Measurements from ENCODE around the gene SCN4B.

The SCN4B gene

GRCh38 chr11:118152020-118152551, 537 bp downstream of the SCN4B start:
- DNase-seq (ENCODE audit: low read depth): no peak

DNA sequence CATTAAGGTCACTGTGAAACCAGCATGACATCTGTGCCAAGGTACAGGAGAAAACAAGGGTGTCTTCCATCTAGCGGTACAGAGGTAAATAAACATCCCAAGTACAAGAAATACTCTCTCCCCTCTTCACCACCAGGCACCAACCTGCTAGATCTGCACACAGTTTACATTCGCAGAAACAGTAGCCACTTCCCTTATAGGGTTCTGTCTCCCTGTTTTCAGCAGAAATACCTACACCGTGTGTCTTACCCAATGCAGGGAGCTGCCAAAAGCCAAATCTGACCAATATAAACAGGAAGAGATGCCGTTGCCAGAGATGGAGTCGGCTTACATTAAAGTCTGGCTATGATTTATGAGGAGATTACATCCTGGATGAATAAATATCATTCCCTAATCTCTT, 1.2 kb downstream of the SCN4B start:
- no peak for DNase-seq (ENCODE audit: low read depth)

GRCh38 chr11:118149493-118149892, 3.1 kb downstream of the SCN4B start:
- DNase-seq (ENCODE audit: low read depth): no peak

GRCh38 chr11:118148856-118149255, 3.8 kb downstream of the SCN4B start:
- no peak for DNase-seq (ENCODE audit: low read depth)

DNA sequence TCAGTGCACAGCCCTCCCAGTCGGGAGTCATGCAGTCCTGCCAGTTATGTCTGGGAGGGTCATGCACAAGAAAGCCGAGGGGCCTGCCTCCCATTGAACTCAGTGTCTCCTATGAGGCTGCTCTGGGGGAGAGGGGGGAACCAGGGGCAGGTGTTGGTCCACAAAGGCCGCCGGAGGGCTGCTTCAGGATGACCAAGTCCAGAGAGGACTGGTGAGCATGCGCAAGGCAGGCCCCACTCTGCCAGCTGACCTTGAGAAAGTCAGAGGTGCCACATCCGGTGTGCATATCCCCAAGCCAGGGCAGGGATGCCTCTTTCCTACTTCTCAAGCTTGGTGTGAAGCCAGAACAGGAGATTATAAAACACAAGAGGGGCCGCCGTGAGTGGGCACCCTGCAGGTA, 4.4 kb downstream of the SCN4B start:
- no peak for DNase-seq (ENCODE audit: low read depth)

DNA sequence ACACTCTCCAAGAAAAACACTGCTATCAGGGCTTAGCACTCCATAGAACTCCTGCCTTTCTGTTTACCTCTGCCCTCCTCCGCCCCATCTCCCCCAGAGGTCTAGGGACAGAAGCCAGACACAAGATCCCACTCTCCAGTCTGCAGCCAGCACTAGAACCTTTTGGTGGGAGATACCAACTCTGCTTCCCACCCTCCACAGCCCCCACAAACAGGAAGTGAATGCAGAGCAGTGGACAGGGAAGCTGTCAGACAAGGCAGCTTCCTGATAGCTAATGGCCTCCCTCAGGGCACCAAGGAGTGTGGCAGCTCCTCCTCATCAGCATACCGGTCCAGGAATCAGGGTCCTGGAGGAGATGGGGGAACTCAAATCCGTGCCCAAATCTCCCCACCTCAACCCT, 5.1 kb downstream of the SCN4B start:
- DNase-seq (ENCODE audit: low read depth): no peak

DNA sequence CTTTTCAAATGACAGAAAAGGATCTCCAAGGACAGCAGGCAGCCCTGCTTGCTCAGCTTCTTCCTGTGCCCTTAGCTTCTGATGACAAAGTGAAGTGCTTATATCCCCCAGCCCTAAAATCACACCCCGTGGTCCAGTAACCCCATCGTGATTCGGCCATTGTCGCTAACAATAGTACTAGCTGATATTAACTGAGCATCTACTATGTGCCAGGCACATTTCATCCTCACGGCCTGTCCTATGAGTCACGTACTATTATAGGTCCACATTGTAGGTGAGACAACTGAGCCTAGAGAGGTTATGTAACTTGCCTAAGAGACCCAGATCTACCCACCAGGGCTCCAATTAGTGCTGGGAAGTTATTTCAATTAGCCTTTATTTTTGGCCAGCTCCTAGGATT, 6.1 kb downstream of the SCN4B start:
- DNase-seq (ENCODE audit: low read depth): no peak

GRCh38 chr11:118145285-118146227, 7.1 kb downstream of the SCN4B start:
- DNase-seq (ENCODE audit: low read depth): peak; percentile 82

- DNase-seq (ENCODE audit: low read depth): no peak
These were observed 8.0 kb downstream of the SCN4B start for GRCh38 chr11:118144301-118145268.

DNA sequence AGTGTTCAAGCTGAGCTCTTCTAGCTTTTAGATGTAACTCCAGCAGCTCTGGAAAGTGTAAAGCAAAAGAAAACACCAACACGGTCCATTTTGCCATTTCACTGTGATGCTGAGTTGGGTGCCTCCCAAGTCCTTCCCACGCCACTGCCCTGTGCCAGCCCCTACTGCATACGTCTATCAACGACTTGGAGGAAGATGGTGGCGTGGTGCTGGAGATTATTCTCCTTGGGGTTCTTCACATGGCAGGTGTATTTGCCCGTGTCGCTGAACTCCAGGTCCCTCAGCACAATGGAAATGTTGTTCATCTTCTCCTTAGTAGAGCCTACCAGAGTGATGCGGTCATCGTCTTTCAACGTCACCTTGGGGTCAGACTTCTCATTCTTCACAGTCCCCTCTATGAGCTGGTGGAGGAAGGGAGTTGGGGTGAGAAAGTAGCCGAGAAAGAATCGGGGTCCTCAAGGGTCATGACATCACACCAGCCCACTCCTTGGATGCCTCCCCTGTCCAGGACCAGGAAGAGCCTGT, 8.9 kb downstream of the SCN4B start:
- DNase-seq (ENCODE audit: low read depth): no peak

GRCh38 chr11:118142809-118143208, 9.8 kb downstream of the SCN4B start:
- no peak for DNase-seq (ENCODE audit: low read depth)

DNA sequence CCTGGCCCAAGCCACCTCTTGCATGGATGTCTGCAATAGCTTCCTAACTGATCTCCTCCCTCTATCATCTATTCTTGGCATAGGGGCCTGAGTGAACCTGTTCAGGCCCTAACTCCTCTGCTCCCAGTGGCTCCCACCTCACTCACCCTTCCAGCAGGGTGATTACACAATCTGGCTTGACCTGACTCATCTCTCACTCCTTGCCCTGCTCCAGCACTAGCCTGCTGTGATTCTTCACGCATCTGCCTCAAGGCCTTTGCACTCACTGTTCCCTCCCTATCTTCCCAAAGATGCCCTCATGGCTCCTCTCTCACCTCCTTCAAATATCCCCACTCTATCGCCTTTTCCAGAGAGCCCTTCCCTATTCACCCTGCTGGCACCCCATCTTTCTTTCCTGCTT, 10.5 kb downstream of the SCN4B start:
- no peak for DNase-seq (ENCODE audit: low read depth)

DNA sequence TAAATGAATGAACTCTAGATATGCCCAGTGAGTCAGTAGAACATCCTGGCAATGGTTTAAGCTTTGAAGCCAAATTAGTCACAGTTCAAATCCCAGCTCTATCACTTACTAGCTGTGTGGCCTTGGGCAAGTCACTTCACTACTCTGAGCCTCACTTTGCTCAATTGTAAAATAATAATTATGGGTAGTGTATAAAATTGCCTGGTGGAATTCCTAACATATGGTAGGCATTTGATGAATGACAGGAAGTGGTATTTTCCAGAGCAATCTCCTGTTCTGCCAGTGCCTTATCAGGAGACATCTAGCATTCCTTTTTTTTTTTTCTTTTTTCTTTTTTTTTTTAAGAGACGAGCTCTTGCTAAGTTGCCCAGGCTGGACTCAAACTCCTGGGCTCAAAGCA, 13.0 kb downstream of the SCN4B start:
- no peak for DNase-seq (ENCODE audit: low read depth)

DNA sequence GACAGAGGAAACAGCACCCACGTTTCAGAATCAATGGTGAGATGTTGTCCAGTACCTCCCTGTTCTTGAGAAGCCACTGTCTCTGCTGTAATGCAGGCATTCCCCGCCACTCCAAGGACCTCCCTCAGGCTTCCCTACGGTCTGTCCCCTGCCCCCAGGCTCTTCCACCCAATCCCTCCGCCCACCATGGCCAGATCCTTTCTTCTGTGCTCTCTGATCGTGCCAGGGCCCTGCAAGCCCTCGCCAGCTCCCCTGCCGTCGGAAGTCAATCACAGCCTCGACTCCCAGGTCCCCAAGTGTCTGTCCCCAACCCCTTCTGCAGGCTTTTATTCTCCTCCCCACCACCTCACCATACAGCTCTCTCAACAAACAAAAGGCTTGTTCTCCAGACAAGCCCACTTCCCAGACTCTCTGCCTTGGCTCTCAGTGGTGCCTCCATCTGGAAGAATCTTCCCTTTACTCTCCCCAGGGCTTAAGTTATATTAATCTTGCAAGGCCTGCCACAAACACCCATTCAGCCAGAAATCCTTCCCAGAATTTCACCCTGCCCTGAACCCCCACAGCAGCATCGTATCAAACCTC, 13.7 kb downstream of the SCN4B start:
- DNase-seq (ENCODE audit: low read depth): no peak

DNA sequence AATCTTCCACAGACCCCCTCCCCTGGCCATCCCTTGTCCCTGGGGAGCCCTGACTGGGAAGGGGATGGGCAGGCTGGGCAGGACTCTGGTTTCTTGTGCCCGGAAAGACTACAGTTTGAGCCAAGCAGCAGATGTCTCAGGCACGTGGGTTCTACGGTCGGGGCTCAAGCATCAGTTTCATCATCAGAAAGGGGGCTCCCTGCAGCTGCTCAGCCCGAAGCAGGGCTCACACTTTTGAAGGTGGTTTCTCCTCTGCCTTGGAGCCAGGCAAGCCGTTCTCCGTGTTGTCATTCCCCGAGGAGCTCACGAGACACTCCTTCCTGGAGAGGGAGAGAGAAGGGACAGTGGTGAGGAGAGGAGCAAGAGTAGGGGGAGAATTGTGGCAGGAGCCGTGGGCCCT, 15.8 kb downstream of the SCN4B start:
- DNase-seq (ENCODE audit: low read depth): no peak

DNA sequence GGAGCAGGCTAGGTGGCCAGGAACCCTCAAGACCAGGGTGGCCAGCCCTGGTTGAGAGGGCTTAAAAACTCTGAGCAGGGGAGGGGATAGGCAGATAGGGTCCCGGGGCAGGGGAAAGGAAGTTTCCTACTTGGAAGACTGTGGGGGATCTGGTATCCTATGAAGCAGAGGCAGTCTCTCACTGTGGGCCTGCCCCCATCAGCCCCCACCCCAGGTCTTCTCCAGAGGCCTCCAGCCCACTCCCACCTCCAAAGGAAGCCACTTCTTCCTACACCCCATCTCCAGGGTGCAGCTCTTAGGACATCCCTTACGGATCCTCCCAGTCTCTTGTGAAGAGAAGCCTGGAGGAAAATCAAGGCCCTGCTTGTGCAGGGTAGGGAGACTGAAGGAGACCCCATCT, 16.3 kb downstream of the SCN4B start:
- DNase-seq (ENCODE audit: low read depth): no peak

GRCh38 chr11:118135796-118136165, 16.8 kb downstream of the SCN4B start:
- DNase-seq (ENCODE audit: low read depth): no peak

DNA sequence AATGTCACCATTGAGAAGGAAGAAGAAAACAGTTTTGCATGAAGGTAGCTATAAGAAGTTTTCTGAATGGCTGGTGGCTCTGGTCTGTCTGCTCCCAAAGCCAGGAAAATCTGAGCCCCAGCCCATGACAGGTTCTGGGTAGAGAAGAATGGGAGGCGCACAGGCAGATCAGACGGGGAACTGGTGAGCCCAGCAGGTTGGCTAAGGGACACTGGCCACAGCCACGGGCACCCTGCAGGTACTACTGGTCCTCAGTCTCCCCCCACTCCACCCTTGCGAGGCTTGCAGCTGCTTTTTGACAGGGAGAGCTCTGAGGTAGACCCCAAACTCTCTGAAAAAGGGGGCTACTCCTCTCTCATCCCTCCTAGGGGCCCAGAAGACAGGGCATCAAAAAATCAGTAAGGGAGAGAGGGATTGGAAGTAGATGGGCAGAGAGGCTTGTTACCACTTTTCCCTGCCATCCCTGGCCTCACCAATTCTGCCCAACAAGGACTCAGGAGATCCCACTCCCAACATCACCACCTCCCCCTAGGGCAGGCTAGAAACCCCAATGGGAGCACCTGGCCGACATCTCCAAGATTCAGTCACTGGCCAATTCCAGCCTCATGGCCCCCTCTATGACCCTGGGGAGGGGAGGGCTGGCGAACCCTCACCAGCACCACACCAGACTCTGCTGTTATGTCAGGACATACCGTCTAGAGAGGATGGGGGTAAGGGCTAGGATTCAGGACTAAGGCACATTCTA, 17.4 kb downstream of the SCN4B start:
- no peak for DNase-seq (ENCODE audit: low read depth)

GRCh38 chr11:118133816-118134215, 18.8 kb downstream of the SCN4B start:
- no peak for DNase-seq (ENCODE audit: low read depth)

- no peak for DNase-seq (ENCODE audit: low read depth)
These were observed 20.1 kb downstream of the SCN4B start for GRCh38 chr11:118132385-118133151.

All from activated T-cell treated with anti-CD3 and anti-CD28 coated beads for 1 hour (primary cell).